ENCODE measurements around the gene LMOD2.

GRCh38 chr7:123661765-123662164 lies 6.1 kb downstream of the LMOD2 start:
- TF ChIP-seq POLR2A (IDR thresholded peaks at IDR 0.05; ENCODE audit: low read depth, low read length) = no peak
- no peak for TF ChIP-seq POLR2AphosphoS5 (IDR thresholded peaks at IDR 0.05; ENCODE audit: low read depth, low read length)
- TF ChIP-seq TAF1 (IDR thresholded peaks at IDR 0.05; ENCODE audit: borderline replicate concordance, low read depth, low read length) = no peak

All from GM12892 (cell line).